ENCODE results near the gene PIKFYVE.

Gene PIKFYVE

GRCh38 chr2:208311321-208311720 is 45.3 kb downstream of the PIKFYVE start:
- Histone ChIP-seq H2AK5ac (ENCODE audit: low read length) (no peak overlapping the region), H3K27me3 (ENCODE audit: insufficient read depth, low read length) (no peaks in the 10 kb centered on the region), H3K27ac (ENCODE audit: low read depth, low read length) (no peak overlapping the region), H2BK12ac (ENCODE audit: low read length) (no peak overlapping the region), H2BK120ac (ENCODE audit: insufficient read depth, low read length, poor library complexity) (no peak overlapping the region), H4K91ac (ENCODE audit: low read depth, low read length) (no peak overlapping the region), H3K4me2 (ENCODE audit: low read length) (no peak overlapping the region), H3K36me3 (ENCODE audit: control insufficient read depth in 1 of 2, insufficient read depth in 2 of 2, low read length in 2 of 2) (peaks cover 2 to 10% of the 10 kb centered on the region in 2 experiments), H3K18ac (ENCODE audit: low read length) (no peak overlapping the region), H3K14ac (ENCODE audit: low read length) (no peak overlapping the region), H3K23ac (ENCODE audit: low read length) (no peak overlapping the region), H2AFZ (ENCODE audit: insufficient read depth, low read length, poor library complexity) (no peak overlapping the region), H3K79me2 (ENCODE audit: control insufficient read depth, insufficient read depth, low read length, poor library complexity) (no peaks in the 10 kb centered on the region), H3K4me3 (ENCODE audit: low read depth, low read length) (no peak overlapping the region), H4K8ac (ENCODE audit: low read depth, low read length) (no peak overlapping the region), H4K12ac (ENCODE audit: low read depth, low read length) (no peak overlapping the region), H3K79me1 (ENCODE audit: low read length) (no peaks in the 10 kb centered on the region), H2BK5ac (ENCODE audit: low read depth, low read length, poor library complexity) (no peak overlapping the region), H3K4ac (ENCODE audit: low read depth, low read length) (no peak overlapping the region), H3K9me3 (ENCODE audit: insufficient read depth, low read depth, low read length) (no peaks in the 10 kb centered on the region), H3K4me1 (ENCODE audit: control insufficient read depth in 1 of 2, insufficient read depth in 2 of 2, low read length in 2 of 2) (no peaks in the 10 kb centered on the region), H3K9ac (ENCODE audit: low read length) (no peak overlapping the region)
- DNase-seq: no peak
- no CpG with 5 or more reads among the region's 2 CpGs for WGBS (ENCODE audit: extremely low coverage, insufficient coverage, insufficient read length)

DNA sequence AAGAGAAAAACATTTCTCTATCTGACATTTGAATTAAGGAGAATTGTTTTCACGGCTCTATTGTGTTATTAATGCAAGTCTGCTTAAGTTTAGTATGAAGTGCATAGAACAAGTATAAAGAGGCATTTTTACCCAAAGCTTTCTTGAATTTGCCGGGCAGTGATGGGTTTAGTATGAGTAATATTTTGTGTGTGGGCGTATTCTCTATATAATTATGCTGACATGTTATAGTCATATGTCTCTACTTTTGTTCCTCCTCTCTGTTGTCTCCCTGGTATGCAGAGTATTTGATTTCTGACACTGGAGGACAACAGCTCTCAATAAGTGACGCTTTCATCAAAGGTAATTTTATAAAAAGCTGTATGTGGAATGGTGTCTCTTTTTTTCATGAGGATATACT is 45.9 kb downstream of the PIKFYVE start:
- no peak overlapping the region for H2BK5ac ChIP-seq (ENCODE audit: low read depth, low read length, poor library complexity)

GRCh38 chr2:208315081-208315788 is 49.2 kb downstream of the PIKFYVE start:
- no peak overlapping the region for H2BK5ac ChIP-seq (ENCODE audit: low read depth, low read length, poor library complexity)
- no peak overlapping the region for H3K23ac ChIP-seq (ENCODE audit: low read length)
- no peaks in the 10 kb centered on the region for H3K79me1 ChIP-seq (ENCODE audit: low read length)
- no peak overlapping the region for H3K4me2 ChIP-seq (ENCODE audit: low read length)
- no peak overlapping the region for H3K18ac ChIP-seq (ENCODE audit: low read length)
- H3K9me3 ChIP-seq (ENCODE audit: insufficient read depth, low read depth, low read length): no peaks in the 10 kb centered on the region
- no peak overlapping the region for H4K12ac ChIP-seq (ENCODE audit: low read depth, low read length)
- no peak overlapping the region for H2BK120ac ChIP-seq (ENCODE audit: insufficient read depth, low read length, poor library complexity)
- H3K4me1 ChIP-seq (ENCODE audit: control insufficient read depth in 1 of 2, insufficient read depth in 2 of 2, low read length in 2 of 2): peaks cover 0 to 2% of the 10 kb centered on the region in 2 experiments
- H3K27me3 ChIP-seq (ENCODE audit: insufficient read depth, low read length): no peaks in the 10 kb centered on the region
- DNase-seq: peak in 1 of 2 donors; percentile 4
- H2AFZ ChIP-seq (ENCODE audit: insufficient read depth, low read length, poor library complexity): no peak overlapping the region
- no peak overlapping the region for H2AK5ac ChIP-seq (ENCODE audit: low read length)
- H3K14ac ChIP-seq (ENCODE audit: low read length): no peak overlapping the region
- peaks cover 2 to 15% of the 10 kb centered on the region in 2 experiments for H3K36me3 ChIP-seq (ENCODE audit: control insufficient read depth in 1 of 2, insufficient read depth in 2 of 2, low read length in 2 of 2)
- H3K4ac ChIP-seq (ENCODE audit: low read depth, low read length): no peak overlapping the region
- H3K27ac ChIP-seq (ENCODE audit: low read depth, low read length): no peak overlapping the region
- no peak overlapping the region for H4K8ac ChIP-seq (ENCODE audit: low read depth, low read length)
- no peak overlapping the region for H2BK12ac ChIP-seq (ENCODE audit: low read length)
- H3K9ac ChIP-seq (ENCODE audit: low read length): peak overlapping the region; percentile 22
- no peak overlapping the region for H4K91ac ChIP-seq (ENCODE audit: low read depth, low read length)
- no peak overlapping the region for H3K4me3 ChIP-seq (ENCODE audit: low read depth, low read length)
- whole genome bisulfite sequencing (ENCODE audit: extremely low coverage, insufficient coverage, insufficient read length): no CpG with 5 or more reads among the region's 8 CpGs
- H3K79me2 ChIP-seq (ENCODE audit: control insufficient read depth, insufficient read depth, low read length, poor library complexity): no peaks in the 10 kb centered on the region

More for the DNA sequence above, 45.9 kb downstream of the PIKFYVE start:
- Histone ChIP-seq H3K4me3 (ENCODE audit: low read depth, low read length) (no peak overlapping the region), H4K8ac (ENCODE audit: low read depth, low read length) (no peak overlapping the region), H2AK5ac (ENCODE audit: low read length) (no peak overlapping the region), H3K79me2 (ENCODE audit: control insufficient read depth, insufficient read depth, low read length, poor library complexity) (no peaks in the 10 kb centered on the region), H3K9me3 (ENCODE audit: insufficient read depth, low read depth, low read length) (no peaks in the 10 kb centered on the region), H4K91ac (ENCODE audit: low read depth, low read length) (no peak overlapping the region), H2BK120ac (ENCODE audit: insufficient read depth, low read length, poor library complexity) (no peak overlapping the region), H3K36me3 (ENCODE audit: control insufficient read depth in 1 of 2, insufficient read depth in 2 of 2, low read length in 2 of 2) (peaks cover 2 to 10% of the 10 kb centered on the region in 2 experiments), H3K23ac (ENCODE audit: low read length) (no peak overlapping the region), H3K18ac (ENCODE audit: low read length) (no peak overlapping the region), H3K27me3 (ENCODE audit: insufficient read depth, low read length) (no peaks in the 10 kb centered on the region), H4K12ac (ENCODE audit: low read depth, low read length) (no peak overlapping the region), H2AFZ (ENCODE audit: insufficient read depth, low read length, poor library complexity) (no peak overlapping the region), H3K14ac (ENCODE audit: low read length) (no peak overlapping the region), H3K4me1 (ENCODE audit: control insufficient read depth in 1 of 2, insufficient read depth in 2 of 2, low read length in 2 of 2) (no peaks in the 10 kb centered on the region), H3K9ac (ENCODE audit: low read length) (no peak overlapping the region), H3K4me2 (ENCODE audit: low read length) (no peak overlapping the region), H3K79me1 (ENCODE audit: low read length) (no peaks in the 10 kb centered on the region), H2BK12ac (ENCODE audit: low read length) (no peak overlapping the region), H3K4ac (ENCODE audit: low read depth, low read length) (no peak overlapping the region), H3K27ac (ENCODE audit: low read depth, low read length) (no peak overlapping the region)
- WGBS (ENCODE audit: extremely low coverage, insufficient coverage, insufficient read length): no CpG with 5 or more reads among the region's 4 CpGs
- no peak for DNase-seq

GRCh38 chr2:208318127-208318526 is 52.1 kb downstream of the PIKFYVE start:
- Histone ChIP-seq H3K79me2 (ENCODE audit: control insufficient read depth, insufficient read depth, low read length, poor library complexity) (no peaks in the 10 kb centered on the region), H3K23ac (ENCODE audit: low read length) (no peak overlapping the region), H3K9ac (ENCODE audit: low read length) (no peak overlapping the region), H3K27me3 (ENCODE audit: insufficient read depth, low read length) (no peaks in the 10 kb centered on the region), H3K4me2 (ENCODE audit: low read length) (no peak overlapping the region), H2BK5ac (ENCODE audit: low read depth, low read length, poor library complexity) (no peak overlapping the region), H4K8ac (ENCODE audit: low read depth, low read length) (no peak overlapping the region), H3K18ac (ENCODE audit: low read length) (no peak overlapping the region), H3K4me1 (ENCODE audit: control insufficient read depth in 1 of 2, insufficient read depth in 2 of 2, low read length in 2 of 2) (peaks cover 0 to 2% of the 10 kb centered on the region in 2 experiments), H3K79me1 (ENCODE audit: low read length) (no peaks in the 10 kb centered on the region), H2AK5ac (ENCODE audit: low read length) (no peak overlapping the region), H2BK120ac (ENCODE audit: insufficient read depth, low read length, poor library complexity) (no peak overlapping the region), H3K27ac (ENCODE audit: low read depth, low read length) (no peak overlapping the region), H3K4me3 (ENCODE audit: low read depth, low read length) (no peak overlapping the region), H3K14ac (ENCODE audit: low read length) (no peak overlapping the region), H4K91ac (ENCODE audit: low read depth, low read length) (no peak overlapping the region), H2AFZ (ENCODE audit: insufficient read depth, low read length, poor library complexity) (no peak overlapping the region), H4K12ac (ENCODE audit: low read depth, low read length) (no peak overlapping the region), H3K36me3 (ENCODE audit: control insufficient read depth in 1 of 2, insufficient read depth in 2 of 2, low read length in 2 of 2) (peaks cover 4 to 15% of the 10 kb centered on the region in 2 experiments), H2BK12ac (ENCODE audit: low read length) (no peak overlapping the region), H3K4ac (ENCODE audit: low read depth, low read length) (no peak overlapping the region), H3K9me3 (ENCODE audit: insufficient read depth, low read depth, low read length) (no peaks in the 10 kb centered on the region)
- WGBS (ENCODE audit: extremely low coverage, insufficient coverage, insufficient read length): no CpG with 5 or more reads among the region's 2 CpGs
- no peak for DNase-seq
